ENCODE results near the gene WRAP53.

- TF ChIP-seq CTCF (conservative IDR thresholded peaks at IDR 0.05; ENCODE audit: low read length) (no peak), EZH2phosphoT487 (IDR thresholded peaks at IDR 0.05; ENCODE audit: borderline replicate concordance, low read depth, low read length) (no peak)
Measured at GRCh38 chr17:7715936-7716886, 27.9 kb downstream of the WRAP53 start.
